ENCODE measurements around the gene INVS. TPM values are rescaled to one million over a fixed set of nuclear protein-coding genes. Genes with fewer than 3 reads are reported as not detected.
"Not testable (repeated sequence)": the region's sequence is repeated elsewhere in the genome, so short reads cannot be mapped to it uniquely, and the experiment has no call there.

Gene INVS
- total RNA-seq, 1 donor from 2014 or later = 24.2 TPM

GRCh38 chr9:100281676-100282387 is 182.8 kb downstream of the INVS start:
- no peak for DNase-seq

GRCh38 chr9:100282388-100282719 is 183.3 kb downstream of the INVS start:
- no peak for DNase-seq

- DNase-seq = no peak
Observed at GRCh38 chr9:100284247-100284646, 185.2 kb downstream of the INVS start.

GRCh38 chr9:100285080-100285479 is 186.0 kb downstream of the INVS start:
- DNase-seq = no peak

- DNase-seq = no peak
Observed at GRCh38 chr9:100285601-100286000, 186.6 kb downstream of the INVS start.

GRCh38 chr9:100286257-100286656 is 187.2 kb downstream of the INVS start:
- DNase-seq = no peak

- no peak for DNase-seq
Observed at GRCh38 chr9:100287186-100287585, 188.1 kb downstream of the INVS start.

GRCh38 chr9:100290714-100291113 is 191.7 kb downstream of the INVS start:
- no peak for DNase-seq

GRCh38 chr9:100292414-100292813 is 193.4 kb downstream of the INVS start:
- DNase-seq = no peak

GRCh38 chr9:100294341-100294740 is 195.3 kb downstream of the INVS start:
- no peak for DNase-seq

GRCh38 chr9:100294806-100295205 is 195.8 kb downstream of the INVS start:
- DNase-seq = no peak

GRCh38 chr9:100295240-100295639 is 196.2 kb downstream of the INVS start:
- DNase-seq = no peak

GRCh38 chr9:100296407-100296806 is 197.4 kb downstream of the INVS start:
- no peak for DNase-seq

- DNase-seq = no peak
Observed at GRCh38 chr9:100298378-100298777, 199.3 kb downstream of the INVS start.

GRCh38 chr9:100303747-100304146 is 204.7 kb downstream of the INVS start:
- DNase-seq = no peak

- no peak for DNase-seq
Observed at GRCh38 chr9:100306283-100306682, 207.2 kb downstream of the INVS start.

GRCh38 chr9:100307080-100307479 is 208.0 kb downstream of the INVS start:
- no peak for DNase-seq

- DNase-seq = no peak
Observed at GRCh38 chr9:100308965-100309564, 210.0 kb downstream of the INVS start.

- DNase-seq = no peak
Observed at GRCh38 chr9:100309992-100310391, 210.9 kb downstream of the INVS start.

GRCh38 chr9:100315561-100315960 is 216.5 kb downstream of the INVS start:
- no peak for DNase-seq

- no peak for DNase-seq
Observed at GRCh38 chr9:100317706-100318105, 218.7 kb downstream of the INVS start.

GRCh38 chr9:100322954-100323536 is 224.0 kb downstream of the INVS start:
- DNase-seq = no peak

- DNase-seq = no peak
Observed at GRCh38 chr9:100324594-100325200, 225.7 kb downstream of the INVS start.

- DNase-seq = not testable (repeated sequence)
Observed at GRCh38 chr9:100338736-100339135, 239.7 kb downstream of the INVS start.

Data from occipital lobe (tissue), 2 donors.